ENCODE measurements around the gene ZPBP2. TPM values are rescaled to one million over a fixed set of nuclear protein-coding genes. Genes with fewer than 3 reads are reported as not detected.
"Not testable (repeated sequence)": the region's sequence is repeated elsewhere in the genome, so short reads cannot be mapped to it uniquely, and the experiment has no call there.

The ZPBP2 gene
- total RNA-seq, 1 donor from 2014 or later: not detected

- Histone ChIP-seq H3K27me3 (ENCODE audit: insufficient read depth, low read length) (peaks cover 22% of the 10 kb centered on the region), H3K9ac (ENCODE audit: low read length) (no peak overlapping the region), H3K4me1 (ENCODE audit: insufficient read depth, low read length) (no peaks in the 10 kb centered on the region), H3K27ac (ENCODE audit: low read depth, low read length) (no peak overlapping the region), H3K36me3 (ENCODE audit: insufficient read depth, low read length) (no peaks in the 10 kb centered on the region), H4K20me1 (ENCODE audit: insufficient read depth, low read length) (no peaks in the 10 kb centered on the region), H3K79me2 (ENCODE audit: insufficient read depth, low read length) (no peaks in the 10 kb centered on the region), H3K4me2 (ENCODE audit: low read length) (no peak overlapping the region), H3K4me3 (ENCODE audit: insufficient read depth, low read depth, low read length) (no peak overlapping the region), H3K9me3 (ENCODE audit: insufficient read depth, low read depth, low read length) (no peaks in the 10 kb centered on the region), H2AFZ (ENCODE audit: low read depth, low read length) (no peak overlapping the region)
- DNase-seq (ENCODE audit: low read depth): no peak
- no peak for TF ChIP-seq EZH2 (IDR thresholded peaks at IDR 0.05; ENCODE audit: insufficient read depth, low read length)
- no peak for TF ChIP-seq CTCF (IDR thresholded peaks at IDR 0.05; ENCODE audit: insufficient read depth, low read depth, low read length)
- no peaks in the 10 kb centered on the region for H3K9me3 Mint-ChIP-seq (ENCODE audit: unreplicated experiment)
- H3K36me3 Mint-ChIP-seq (ENCODE audit: low read depth, unreplicated experiment): no peaks in the 10 kb centered on the region
- no peaks in the 10 kb centered on the region for H3K27me3 Mint-ChIP-seq (ENCODE audit: low read depth, unreplicated experiment)
- H3K27ac Mint-ChIP-seq (ENCODE audit: unreplicated experiment): no peak overlapping the region
- H3K4me3 Mint-ChIP-seq (ENCODE audit: unreplicated experiment): no peak overlapping the region
- no peak for FAIRE-seq
- no peaks in the 10 kb centered on the region for H3K4me1 Mint-ChIP-seq (ENCODE audit: low read depth, unreplicated experiment)
These were observed 13.1 kb upstream of the ZPBP2 start for GRCh38 chr17:39854909-39855308.

- H3K4me3 ChIP-seq (ENCODE audit: insufficient read depth, low read depth, low read length); H4K20me1 ChIP-seq (ENCODE audit: insufficient read depth, low read length); H3K4me2 ChIP-seq (ENCODE audit: low read length); H3K4me1 Mint-ChIP-seq (ENCODE audit: low read depth, unreplicated experiment); H3K4me3 Mint-ChIP-seq (ENCODE audit: unreplicated experiment); H3K9me3 ChIP-seq (ENCODE audit: insufficient read depth, low read depth, low read length); H2AFZ ChIP-seq (ENCODE audit: low read depth, low read length); FAIRE-seq; H3K9ac ChIP-seq (ENCODE audit: low read length); H3K4me1 ChIP-seq (ENCODE audit: insufficient read depth, low read length); H3K36me3 ChIP-seq (ENCODE audit: insufficient read depth, low read length); H3K27me3 Mint-ChIP-seq (ENCODE audit: low read depth, unreplicated experiment); H3K27ac Mint-ChIP-seq (ENCODE audit: unreplicated experiment); H3K36me3 Mint-ChIP-seq (ENCODE audit: low read depth, unreplicated experiment); DNase-seq (ENCODE audit: low read depth); H3K9me3 Mint-ChIP-seq (ENCODE audit: unreplicated experiment); H3K27ac ChIP-seq (ENCODE audit: low read depth, low read length); H3K79me2 ChIP-seq (ENCODE audit: insufficient read depth, low read length): not testable (repeated sequence)
- H3K27me3 ChIP-seq (ENCODE audit: insufficient read depth, low read length): peaks cover 25% of the 10 kb centered on the region
These were observed 11.9 kb upstream of the ZPBP2 start for GRCh38 chr17:39855911-39856649.

GRCh38 chr17:39861235-39861634, 6.8 kb upstream of the ZPBP2 start:
- Histone ChIP-seq H3K27me3 (ENCODE audit: insufficient read depth, low read length) (peaks cover 53% of the 10 kb centered on the region), H3K79me2 (ENCODE audit: insufficient read depth, low read length) (no peaks in the 10 kb centered on the region), H3K9ac (ENCODE audit: low read length) (no peak overlapping the region), H4K20me1 (ENCODE audit: insufficient read depth, low read length) (no peaks in the 10 kb centered on the region), H3K27ac (ENCODE audit: low read depth, low read length) (no peak overlapping the region), H2AFZ (ENCODE audit: low read depth, low read length) (no peak overlapping the region), H3K36me3 (ENCODE audit: insufficient read depth, low read length) (no peaks in the 10 kb centered on the region), H3K4me3 (ENCODE audit: insufficient read depth, low read depth, low read length) (no peak overlapping the region), H3K9me3 (ENCODE audit: insufficient read depth, low read depth, low read length) (peaks cover 3% of the 10 kb centered on the region), H3K4me2 (ENCODE audit: low read length) (no peak overlapping the region), H3K4me1 (ENCODE audit: insufficient read depth, low read length) (no peaks in the 10 kb centered on the region)
- Mint-ChIP-seq H3K4me1 (ENCODE audit: low read depth, unreplicated experiment) (no peaks in the 10 kb centered on the region), H3K9me3 (ENCODE audit: unreplicated experiment) (no peaks in the 10 kb centered on the region), H3K27ac (ENCODE audit: unreplicated experiment) (no peak overlapping the region), H3K4me3 (ENCODE audit: unreplicated experiment) (no peak overlapping the region), H3K27me3 (ENCODE audit: low read depth, unreplicated experiment) (peaks cover 31% of the 10 kb centered on the region), H3K36me3 (ENCODE audit: low read depth, unreplicated experiment) (no peaks in the 10 kb centered on the region)
- DNase-seq (ENCODE audit: low read depth) (no peak), FAIRE-seq (no peak)
- TF ChIP-seq EZH2 (IDR thresholded peaks at IDR 0.05; ENCODE audit: insufficient read depth, low read length) (no peak), CTCF (IDR thresholded peaks at IDR 0.05; ENCODE audit: insufficient read depth, low read depth, low read length) (no peak)
